Retinal pigment epithelial cell (primary cell): Measurements from ENCODE around the gene NRG3.

Source experiments
- DNase-seq: peaks from one replicate; pipeline ENCODE4 v3.0.0-alpha.2; 2010; ENCODE audit warnings: low read depth
- H3K4me3 ChIP-seq: 2 replicates; pipeline ENCODE4 v1.5.1; 2011; ENCODE audit warnings: mild to moderate bottlenecking, low read length, control low read depth, moderate library complexity
- TF ChIP-seq, protein P1 (sequence below): conservative IDR thresholded peaks from 2 replicates; pipeline ENCODE4 v1.5.1; 2011; ENCODE audit warnings: low read depth, low read length, control low read depth, inconsistent platforms

The NRG3 gene

DNA sequence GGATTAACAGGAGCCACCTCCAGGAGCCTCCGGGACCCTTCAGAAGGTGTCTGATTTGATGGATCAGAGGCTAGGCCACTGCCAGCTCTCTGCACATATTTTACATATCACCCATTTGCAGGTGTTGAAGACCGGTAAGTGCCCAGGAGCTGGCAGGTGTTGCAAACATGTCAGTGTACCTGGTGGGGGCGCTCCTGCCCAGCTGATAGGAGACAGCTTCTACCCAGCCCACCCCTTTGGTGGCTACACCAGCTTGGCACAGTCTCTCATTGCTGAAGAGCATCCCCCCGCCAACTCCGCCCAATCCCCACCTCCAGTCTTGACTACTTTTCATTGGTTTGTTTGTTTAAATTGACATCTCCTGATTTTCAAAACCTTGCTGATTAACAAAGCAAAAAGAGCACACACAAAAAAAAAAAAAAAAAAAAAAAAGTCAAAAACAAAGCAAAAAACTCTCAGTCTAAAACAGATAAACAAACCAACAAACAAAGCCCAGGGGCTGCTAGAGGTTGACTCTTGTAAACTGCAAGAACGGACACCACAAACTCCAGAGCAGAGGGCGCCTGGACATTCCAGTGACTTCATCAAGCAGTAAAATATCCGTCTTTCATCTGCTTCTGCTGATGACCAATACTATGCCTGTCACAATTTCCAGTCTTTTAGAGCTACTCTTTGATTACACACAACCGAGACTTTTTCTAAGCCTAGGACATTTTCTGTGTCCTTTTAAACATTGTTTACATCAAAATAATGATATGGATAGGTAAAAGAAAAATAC lies 275.3 kb downstream of the NRG3 start:
- no peak overlapping the region for H3K4me3 ChIP-seq
- TF ChIP-seq, protein P1, sequence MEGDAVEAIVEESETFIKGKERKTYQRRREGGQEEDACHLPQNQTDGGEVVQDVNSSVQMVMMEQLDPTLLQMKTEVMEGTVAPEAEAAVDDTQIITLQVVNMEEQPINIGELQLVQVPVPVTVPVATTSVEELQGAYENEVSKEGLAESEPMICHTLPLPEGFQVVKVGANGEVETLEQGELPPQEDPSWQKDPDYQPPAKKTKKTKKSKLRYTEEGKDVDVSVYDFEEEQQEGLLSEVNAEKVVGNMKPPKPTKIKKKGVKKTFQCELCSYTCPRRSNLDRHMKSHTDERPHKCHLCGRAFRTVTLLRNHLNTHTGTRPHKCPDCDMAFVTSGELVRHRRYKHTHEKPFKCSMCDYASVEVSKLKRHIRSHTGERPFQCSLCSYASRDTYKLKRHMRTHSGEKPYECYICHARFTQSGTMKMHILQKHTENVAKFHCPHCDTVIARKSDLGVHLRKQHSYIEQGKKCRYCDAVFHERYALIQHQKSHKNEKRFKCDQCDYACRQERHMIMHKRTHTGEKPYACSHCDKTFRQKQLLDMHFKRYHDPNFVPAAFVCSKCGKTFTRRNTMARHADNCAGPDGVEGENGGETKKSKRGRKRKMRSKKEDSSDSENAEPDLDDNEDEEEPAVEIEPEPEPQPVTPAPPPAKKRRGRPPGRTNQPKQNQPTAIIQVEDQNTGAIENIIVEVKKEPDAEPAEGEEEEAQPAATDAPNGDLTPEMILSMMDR = peak; percentile 60
- peak; percentile 16 for DNase-seq

GRCh38 chr10:82160307-82160706 lies 285.3 kb downstream of the NRG3 start:
- no peak for DNase-seq
- no peak overlapping the region for H3K4me3 ChIP-seq
- TF ChIP-seq, protein P1 = no peak

DNA sequence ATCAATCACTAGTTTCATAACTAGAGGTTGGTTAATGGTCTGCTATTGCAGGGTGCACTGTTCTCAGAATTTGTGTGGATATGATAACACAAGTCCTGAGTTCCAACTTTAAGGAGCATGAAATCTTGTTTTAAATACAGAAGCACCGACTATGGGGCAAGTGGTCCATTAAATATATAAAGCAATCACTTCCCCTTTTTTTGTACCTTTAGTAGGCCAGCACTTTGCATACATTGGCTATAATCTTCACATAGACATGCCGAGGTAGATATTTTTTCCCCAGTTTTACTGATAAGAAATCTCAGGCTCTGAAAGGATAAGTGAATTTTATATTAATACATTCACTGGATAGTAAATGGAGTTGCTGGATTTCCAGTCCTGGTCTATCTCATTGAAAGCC lies 286.3 kb downstream of the NRG3 start:
- no peak overlapping the region for H3K4me3 ChIP-seq
- DNase-seq = no peak
- TF ChIP-seq, protein P1 = no peak

GRCh38 chr10:82162549-82163195 lies 287.7 kb downstream of the NRG3 start:
- peak; percentile 8 for DNase-seq
- TF ChIP-seq, protein P1 = no peak
- no peak overlapping the region for H3K4me3 ChIP-seq

DNA sequence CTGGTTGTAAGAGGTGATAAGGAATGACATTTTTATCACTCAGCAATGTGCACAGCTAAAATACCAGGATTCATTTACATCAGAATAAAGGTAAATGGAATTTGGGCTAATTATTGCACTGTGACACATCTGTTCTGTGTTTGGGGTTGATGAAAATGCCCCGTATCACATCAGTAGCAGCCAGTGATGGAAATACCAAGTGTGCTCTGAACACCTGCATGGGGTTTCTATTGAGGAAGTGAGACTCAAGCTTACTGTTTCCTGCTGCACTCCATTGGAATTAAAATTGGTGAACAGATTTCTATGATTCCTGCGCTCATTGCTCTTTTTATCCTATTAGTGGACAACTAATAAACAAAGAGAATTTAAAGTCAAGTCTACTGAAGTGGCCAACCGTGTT lies 296.9 kb downstream of the NRG3 start:
- no peak overlapping the region for H3K4me3 ChIP-seq
- TF ChIP-seq, protein P1 = no peak
- DNase-seq = no peak

DNA sequence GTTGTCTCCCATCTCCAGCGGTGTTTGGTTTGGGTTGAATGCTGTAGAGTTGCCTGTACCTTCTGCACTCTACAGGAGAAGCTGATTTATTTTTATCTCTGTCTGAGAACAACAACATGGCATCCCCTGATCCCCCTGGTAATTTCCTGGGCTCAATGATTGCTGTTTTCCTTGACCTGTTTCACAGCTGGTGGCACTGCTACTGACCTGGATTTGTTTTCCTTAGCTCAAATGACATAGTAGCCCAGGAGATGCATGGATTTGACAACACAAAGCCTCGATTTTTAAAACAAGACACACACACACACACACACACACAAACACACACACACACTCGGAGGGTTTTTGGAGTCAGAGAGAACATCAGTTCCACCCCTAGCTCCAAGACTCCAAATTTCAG lies 301.6 kb downstream of the NRG3 start:
- DNase-seq = no peak
- TF ChIP-seq, protein P1 = no peak
- no peak overlapping the region for H3K4me3 ChIP-seq
